DOHH2 (cell line): Measurements from ENCODE around the gene EML3.
A peak's percentile ranks its signal among the peaks of the same experiment; 100 is the strongest.

ENCODE experiments used
- H3F3A ChIP-seq: fragments of 200-600 bp; sonication (generic), shearing (Covaris generic); 2 replicates; pipeline ENCODE4 v1.6.0; 2016; ENCODE audit warnings: antibody characterized with exemption, mild to moderate bottlenecking; ENCODE audit not compliant: control insufficient read depth, insufficient read depth
- H3K27ac ChIP-seq: fragments of 200-600 bp; sonication (generic); 2 replicates; pipeline ENCODE4 v1.5.1; 2014; ENCODE audit warnings: low read depth, mild to moderate bottlenecking, low read length, moderate library complexity
- H3K27me3 ChIP-seq: fragments of 200-600 bp; sonication (generic); 2 replicates; pipeline ENCODE4 v1.6.1; 2014; ENCODE audit warnings: mild to moderate bottlenecking, low read length, mixed read lengths; ENCODE audit not compliant: control insufficient read depth
- H3K36me3 ChIP-seq: fragments of 200-600 bp; sonication (generic); 2 replicates; pipeline ENCODE4 v1.6.1; 2014; ENCODE audit warnings: mild to moderate bottlenecking, low read length, moderate library complexity, mixed read lengths; ENCODE audit not compliant: control insufficient read depth
- H3K4me1 ChIP-seq: fragments of 200-600 bp; sonication (generic); 2 replicates; pipeline ENCODE4 v1.6.1; 2014; ENCODE audit warnings: mild to moderate bottlenecking, low read length, mixed read lengths; ENCODE audit not compliant: control insufficient read depth
- H3K4me2 ChIP-seq: fragments of 200-600 bp; sonication (generic); 2 replicates; pipeline ENCODE4 v1.6.0; 2014; ENCODE audit warnings: mild to moderate bottlenecking, low read length, moderate library complexity
- H3K4me3 ChIP-seq: fragments of 200-600 bp; sonication (generic); 2 replicates; pipeline ENCODE4 v1.5.1; 2014; ENCODE audit warnings: mild to moderate bottlenecking, low read length, mixed read lengths
- H3K79me2 ChIP-seq: fragments of 200-600 bp; sonication (generic); 2 replicates; pipeline ENCODE4 v1.6.1; 2014; ENCODE audit warnings: mild to moderate bottlenecking, low read length, mixed read lengths; ENCODE audit not compliant: control insufficient read depth
- H3K9me2 ChIP-seq: fragments of 200-600 bp; sonication (generic); replicated peaks from 2 replicates; pipeline ENCODE4 v1.6.1; 2014; ENCODE audit warnings: mild to moderate bottlenecking, low read length, mixed read lengths; ENCODE audit not compliant: control insufficient read depth
- H3K9me3 ChIP-seq: fragments of 200-600 bp; sonication (generic); 2 replicates; pipeline ENCODE4 v1.6.1; 2014; ENCODE audit warnings: antibody characterized with exemption, low read length, mixed read lengths; ENCODE audit not compliant: control insufficient read depth, insufficient read depth
- H4K20me1 ChIP-seq: fragments of 200-600 bp; sonication (generic); 2 replicates; pipeline ENCODE4 v1.6.0; 2014; ENCODE audit warnings: low read depth, mild to moderate bottlenecking, antibody characterized with exemption, low read length, moderate library complexity; ENCODE audit not compliant: control insufficient read depth, insufficient read depth
- EZH2phosphoT487 ChIP-seq: fragments of 200-600 bp; sonication (generic); IDR thresholded peaks from 2 replicates; pipeline ENCODE4 v1.6.1; 2017; ENCODE audit warnings: borderline replicate concordance, mild to moderate bottlenecking, antibody characterized with exemption, low read length, moderate library complexity, mixed read lengths
- TF ChIP-seq, protein P1 (sequence below): fragments of 200-600 bp; sonication (generic); IDR thresholded peaks from one replicate; pipeline ENCODE4 v1.5.1; 2014; ENCODE audit warnings: antibody characterized with exemption, mild to moderate bottlenecking, low read depth, low read length; ENCODE audit not compliant: poor library complexity, severe bottlenecking

The EML3 gene

DNA sequence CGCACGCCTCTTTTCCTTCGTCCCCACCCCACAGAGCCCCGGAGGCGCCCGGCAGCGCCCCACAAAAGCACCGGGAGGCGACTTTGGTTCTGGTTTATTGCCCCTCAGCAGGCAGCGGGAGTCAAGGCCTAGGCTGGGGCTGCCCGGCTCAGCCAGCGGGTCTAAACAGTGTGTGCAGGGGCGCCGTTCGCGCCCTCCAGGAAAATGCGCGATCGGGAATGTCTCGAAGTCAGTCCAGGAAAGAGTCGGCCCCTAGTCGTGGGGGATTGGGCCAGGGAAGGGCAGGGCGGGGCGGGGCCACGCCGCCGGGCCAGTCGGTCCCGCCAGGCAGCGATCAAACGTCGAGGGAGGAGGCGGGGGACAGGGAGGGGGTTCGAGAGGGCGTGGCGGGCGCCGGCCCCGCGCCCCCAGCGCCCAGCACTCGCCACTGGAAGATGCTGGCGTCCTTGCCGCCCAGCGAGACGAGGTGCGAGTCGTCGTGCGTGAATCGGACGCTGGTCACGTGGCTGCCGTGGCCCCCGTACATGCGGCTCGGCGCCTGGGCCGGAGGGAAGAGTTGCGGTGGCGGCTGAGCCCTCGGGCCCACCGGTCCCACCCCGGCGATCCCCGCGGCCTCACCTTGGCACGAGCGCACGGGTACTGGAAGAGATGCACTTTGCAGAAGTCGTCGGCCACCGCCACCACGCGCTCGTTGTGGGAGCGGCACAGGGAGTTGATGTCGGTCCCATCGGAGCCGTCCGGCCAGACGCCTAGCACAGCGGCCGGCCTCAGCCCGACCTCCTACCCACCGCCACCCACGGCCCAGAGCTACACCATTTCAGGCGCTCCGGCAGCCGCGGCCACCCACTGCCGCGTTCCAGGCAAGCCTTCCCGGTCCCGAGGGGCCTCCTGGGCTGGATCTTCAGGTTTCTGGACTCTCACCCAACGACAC lies 10.2 kb downstream of the EML3 start:
- Histone ChIP-seq H3F3A (0 out of 2 replicates have a peak, but pooled peaks cover 6% of the 10 kb centered on the region), H3K9me2 (no peaks in the 10 kb centered on the region), H4K20me1 (peaks cover 8% of the 10 kb centered on the region; the same call in 1 of the 2 replicates), H3K79me2 (peaks cover 41% of the 10 kb centered on the region), H3K27ac (peak overlapping the region; percentile 55), H3K9me3 (no peaks in the 10 kb centered on the region), H3K4me2 (peak overlapping the region; percentile 84), H3K4me3 (peak overlapping the region; percentile 89), H3K27me3 (no peaks in the 10 kb centered on the region), H3K36me3 (peaks cover 75% of the 10 kb centered on the region), H3K4me1 (peaks cover 40% of the 10 kb centered on the region)
- TF ChIP-seq, protein P1, sequence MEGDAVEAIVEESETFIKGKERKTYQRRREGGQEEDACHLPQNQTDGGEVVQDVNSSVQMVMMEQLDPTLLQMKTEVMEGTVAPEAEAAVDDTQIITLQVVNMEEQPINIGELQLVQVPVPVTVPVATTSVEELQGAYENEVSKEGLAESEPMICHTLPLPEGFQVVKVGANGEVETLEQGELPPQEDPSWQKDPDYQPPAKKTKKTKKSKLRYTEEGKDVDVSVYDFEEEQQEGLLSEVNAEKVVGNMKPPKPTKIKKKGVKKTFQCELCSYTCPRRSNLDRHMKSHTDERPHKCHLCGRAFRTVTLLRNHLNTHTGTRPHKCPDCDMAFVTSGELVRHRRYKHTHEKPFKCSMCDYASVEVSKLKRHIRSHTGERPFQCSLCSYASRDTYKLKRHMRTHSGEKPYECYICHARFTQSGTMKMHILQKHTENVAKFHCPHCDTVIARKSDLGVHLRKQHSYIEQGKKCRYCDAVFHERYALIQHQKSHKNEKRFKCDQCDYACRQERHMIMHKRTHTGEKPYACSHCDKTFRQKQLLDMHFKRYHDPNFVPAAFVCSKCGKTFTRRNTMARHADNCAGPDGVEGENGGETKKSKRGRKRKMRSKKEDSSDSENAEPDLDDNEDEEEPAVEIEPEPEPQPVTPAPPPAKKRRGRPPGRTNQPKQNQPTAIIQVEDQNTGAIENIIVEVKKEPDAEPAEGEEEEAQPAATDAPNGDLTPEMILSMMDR: no peak
- no peak for TF ChIP-seq EZH2phosphoT487

DNA sequence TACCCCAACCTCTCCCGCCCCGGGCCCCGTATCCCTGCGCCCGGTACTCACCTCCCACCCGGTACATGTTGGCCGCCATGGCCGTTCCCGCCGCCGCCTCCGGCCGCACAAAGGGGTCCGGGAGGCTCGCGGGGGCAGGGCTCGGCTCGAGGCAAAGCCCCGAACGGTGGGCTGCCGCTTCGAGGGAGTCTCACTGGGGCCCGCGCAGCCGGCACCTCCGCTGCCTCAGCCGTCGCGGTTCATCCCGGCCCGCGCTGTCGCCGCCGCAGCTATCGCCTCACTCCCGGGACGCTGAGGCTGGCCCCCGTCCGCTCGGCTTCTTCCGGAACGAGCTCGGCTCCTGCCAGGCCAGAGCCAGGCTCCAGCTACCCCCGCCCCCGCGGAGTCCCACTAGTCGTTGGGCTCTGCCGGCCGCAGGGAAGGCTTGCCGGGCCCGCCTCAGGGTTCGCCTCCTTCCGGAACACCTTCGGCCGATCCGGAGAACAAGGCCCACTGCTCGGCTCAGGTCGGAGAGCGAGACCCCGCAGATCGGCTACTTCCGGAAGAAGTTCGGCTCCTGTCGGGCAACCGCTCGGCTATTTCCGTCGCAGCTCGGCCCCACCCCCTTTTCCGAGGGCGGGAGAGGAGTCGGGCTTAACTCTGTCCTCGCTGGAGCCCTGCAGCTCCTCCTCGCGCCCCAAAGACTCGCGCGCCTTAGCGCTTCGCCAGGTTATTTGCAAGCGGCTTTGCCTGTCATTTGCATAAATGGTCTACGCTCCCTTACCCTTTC lies 11.0 kb downstream of the EML3 start, which contains the start of gene MTA2:
MTA2 (minus strand) TSS at position 494 of the 769 bp plus-strand sequence; CDS start at position 79, 415 bp downstream.
- H3K4me1 ChIP-seq: peaks cover 32% of the 10 kb centered on the region
- TF ChIP-seq, protein P1: no peak

DNA sequence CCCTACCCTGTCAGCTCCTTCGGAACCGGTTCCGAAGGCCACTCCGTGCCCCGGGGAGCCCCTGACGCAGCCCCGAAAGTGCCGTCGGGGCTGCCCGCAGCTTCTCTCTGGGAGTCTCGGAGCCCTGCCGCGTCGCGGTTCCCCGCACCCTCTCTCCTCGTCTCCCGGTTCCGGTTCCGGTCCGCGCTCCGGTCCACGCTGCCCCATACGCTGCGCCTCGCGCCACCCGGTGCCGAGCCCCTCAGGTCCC lies 11.5 kb downstream of the EML3 start:
- H4K20me1 ChIP-seq: peaks cover 8% of the 10 kb centered on the region; the same call in 1 of the 2 replicates
- no peak for TF ChIP-seq EZH2phosphoT487
- TF ChIP-seq, protein P1: no peak
- no peaks in the 10 kb centered on the region for H3K9me3 ChIP-seq
- H3K4me3 ChIP-seq: peak overlapping the region; percentile 89
- peaks cover 32% of the 10 kb centered on the region for H3K4me1 ChIP-seq
- peak overlapping the region; percentile 90 for H3K4me2 ChIP-seq
- H3F3A ChIP-seq: 0 out of 2 replicates have a peak, but pooled peaks cover 6% of the 10 kb centered on the region
- peaks cover 44% of the 10 kb centered on the region for H3K79me2 ChIP-seq
- peak overlapping the region; percentile 73 for H3K27ac ChIP-seq
- no peaks in the 10 kb centered on the region for H3K9me2 ChIP-seq
- H3K36me3 ChIP-seq: peaks cover 77% of the 10 kb centered on the region
- no peaks in the 10 kb centered on the region for H3K27me3 ChIP-seq

More for the DNA sequence above, 11.0 kb downstream of the EML3 start, which contains the start of gene MTA2:
- 0 out of 2 replicates have a peak, but pooled peaks cover 6% of the 10 kb centered on the region for H3F3A ChIP-seq
- H3K9me3 ChIP-seq: no peaks in the 10 kb centered on the region
- H3K27me3 ChIP-seq: no peaks in the 10 kb centered on the region
- H3K4me2 ChIP-seq: peak within 1 kb of the TSS; percentile 90
- peak within 1 kb of the TSS; percentile 89 for H3K4me3 ChIP-seq
- H3K9me2 ChIP-seq: no peaks in the 10 kb centered on the region
- H3K27ac ChIP-seq: peak within 1 kb of the TSS; percentile 73
- H3K36me3 ChIP-seq: peaks cover 76% of the 10 kb centered on the region
- H4K20me1 ChIP-seq: peaks cover 8% of the 10 kb centered on the region; the same call in 1 of the 2 replicates
- H3K79me2 ChIP-seq: peaks cover 44% of the 10 kb centered on the region
